ENCODE data around the gene PCLO.
A peak's percentile ranks its signal among the peaks of the same experiment; 100 is the strongest.

The PCLO gene

GRCh38 chr7:82818171-82818570 lies 344.5 kb downstream of the PCLO start:
- DNase-seq = no peak

DNA sequence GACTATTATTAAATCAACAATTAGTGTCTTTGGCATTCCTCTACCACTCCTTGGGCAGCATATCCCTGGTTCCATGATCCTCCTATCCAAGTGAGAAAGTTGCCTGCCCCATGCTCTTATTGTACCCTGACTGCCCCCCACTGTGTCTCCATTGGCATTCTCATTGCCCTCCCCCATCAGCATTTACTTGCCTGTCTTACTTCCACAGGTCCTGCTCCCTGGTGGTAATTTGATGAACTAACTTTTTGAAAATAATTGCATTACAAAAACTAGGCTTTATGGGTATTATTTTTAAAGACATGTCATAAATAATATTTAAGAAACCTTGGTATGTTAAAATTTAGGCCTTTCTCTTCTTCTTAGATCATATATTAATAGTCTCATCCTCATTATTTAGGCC lies 346.4 kb downstream of the PCLO start:
- DNase-seq = peak; percentile 5

DNA sequence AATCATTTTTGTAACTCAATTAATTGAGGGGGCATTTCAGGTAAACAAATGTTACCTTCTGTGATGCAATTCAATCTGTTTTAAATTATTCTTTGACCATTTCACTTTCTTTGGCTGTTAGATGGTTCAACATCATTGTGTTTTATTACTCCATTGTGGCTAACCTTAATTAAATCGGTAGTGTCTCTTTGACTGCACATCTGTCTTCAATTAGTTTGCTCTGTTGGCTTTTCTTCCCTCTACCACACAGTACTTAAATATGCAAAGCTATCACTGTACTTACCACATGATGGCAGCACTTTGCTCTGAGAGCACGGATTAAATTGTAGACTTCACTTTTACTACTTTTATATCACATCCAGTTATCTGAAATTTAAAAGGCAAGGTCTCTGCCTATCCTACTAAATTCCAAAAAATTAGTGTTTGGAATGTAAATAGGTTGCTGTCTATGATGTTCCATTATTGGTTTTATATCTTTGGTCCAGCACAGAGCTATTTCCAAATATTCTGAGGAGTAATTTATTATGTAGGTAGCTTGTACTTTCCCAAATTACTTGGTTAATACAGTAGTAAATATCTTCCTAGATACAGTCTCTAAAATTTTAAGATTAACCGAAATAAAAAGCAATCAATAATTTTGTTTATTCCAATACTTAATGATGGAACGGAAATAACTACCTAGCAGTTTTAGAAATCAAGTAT lies 352.0 kb downstream of the PCLO start:
- peak; percentile 73 for DNase-seq

- no peak for DNase-seq
These were observed 354.1 kb downstream of the PCLO start for GRCh38 chr7:82808633-82809032.

DNA sequence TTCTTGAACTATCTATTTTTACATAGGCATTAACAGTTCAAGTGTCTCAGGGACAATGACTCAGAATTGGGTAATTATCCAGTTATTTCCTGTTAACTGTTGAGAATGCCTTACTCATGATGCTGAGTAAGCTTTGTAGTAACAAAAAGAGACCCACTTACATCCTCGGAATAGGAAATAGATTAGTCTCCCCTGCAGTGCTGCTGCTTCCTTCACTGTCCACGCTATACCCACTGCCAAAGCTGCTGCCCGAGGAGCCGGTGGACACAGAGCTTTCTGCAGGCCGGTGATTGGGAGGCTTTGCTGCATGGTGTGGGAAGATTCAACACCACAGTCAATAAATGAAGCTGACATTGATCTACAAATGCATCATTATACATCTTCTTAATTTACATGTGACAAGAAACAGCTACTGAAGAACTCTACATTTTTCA lies 357.1 kb downstream of the PCLO start:
- DNase-seq = no peak

DNA sequence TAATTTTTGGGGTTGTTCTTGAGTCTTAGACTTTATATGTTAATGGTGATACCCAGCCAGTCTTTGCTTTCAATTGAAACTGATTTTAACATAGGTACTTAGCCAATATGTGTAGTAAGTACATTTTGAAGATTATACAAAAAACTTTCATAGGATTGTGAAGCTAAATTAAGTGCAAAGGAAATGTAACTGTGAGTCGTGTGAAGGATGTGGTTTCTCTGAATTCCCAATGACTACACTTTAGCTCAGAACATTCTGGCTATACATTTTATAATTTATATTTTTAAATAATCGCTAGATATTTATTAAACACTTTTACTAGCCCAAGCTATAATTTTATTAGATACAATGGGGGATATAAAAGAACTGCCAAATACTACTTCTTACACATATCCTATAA lies 359.3 kb downstream of the PCLO start:
- DNase-seq = no peak

- DNase-seq = no peak
These were observed 372.6 kb downstream of the PCLO start for GRCh38 chr7:82789883-82790609.

GRCh38 chr7:82778021-82778420 lies 384.7 kb downstream of the PCLO start:
- no peak for DNase-seq

GRCh38 chr7:82762880-82763279 lies 399.8 kb downstream of the PCLO start:
- DNase-seq = no peak

- DNase-seq = no peak
These were observed 401.9 kb downstream of the PCLO start for GRCh38 chr7:82760831-82761230.

DNA sequence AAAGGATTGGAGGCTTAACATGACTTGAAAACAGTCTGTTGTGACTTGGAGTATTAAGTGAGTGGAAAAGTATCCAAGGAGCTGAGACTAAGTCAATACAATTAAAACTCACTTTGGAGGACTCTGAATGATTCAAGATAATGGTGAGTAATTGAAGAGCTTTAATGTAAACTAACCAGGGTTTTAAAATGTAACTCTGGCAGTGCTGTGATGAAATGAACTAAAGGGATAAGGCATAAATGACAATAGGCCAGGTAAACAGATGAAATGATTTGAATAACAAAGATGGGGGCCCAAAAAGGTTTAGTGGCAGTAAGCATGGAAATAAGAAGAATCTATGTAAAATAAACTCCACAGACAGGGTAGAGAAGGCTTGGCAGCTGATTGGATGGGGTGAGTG lies 402.6 kb downstream of the PCLO start:
- DNase-seq = peak; percentile 26

- DNase-seq = no peak
These were observed 406.8 kb downstream of the PCLO start for GRCh38 chr7:82755705-82756551.

GRCh38 chr7:82750007-82750406 lies 412.7 kb downstream of the PCLO start:
- no peak for DNase-seq

DNA sequence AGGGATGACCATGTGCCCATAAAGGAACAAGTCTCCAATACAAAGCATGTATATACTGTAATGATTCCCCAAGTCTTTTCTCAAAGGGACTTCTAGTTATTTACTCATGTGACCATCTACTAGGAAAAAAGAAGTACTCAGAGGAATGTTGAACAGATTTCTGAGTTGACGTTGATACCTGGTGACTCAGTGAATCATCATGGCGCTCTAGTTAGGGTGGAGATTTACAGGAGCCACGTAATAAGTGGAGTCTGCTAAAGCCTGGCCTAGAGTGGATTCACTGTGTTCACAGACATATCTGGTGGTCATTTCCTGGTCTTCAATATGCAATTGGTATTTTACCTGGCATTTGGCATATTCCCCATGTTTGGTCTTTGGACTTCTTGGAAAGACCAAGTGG lies 416.9 kb downstream of the PCLO start:
- DNase-seq = no peak

DNA sequence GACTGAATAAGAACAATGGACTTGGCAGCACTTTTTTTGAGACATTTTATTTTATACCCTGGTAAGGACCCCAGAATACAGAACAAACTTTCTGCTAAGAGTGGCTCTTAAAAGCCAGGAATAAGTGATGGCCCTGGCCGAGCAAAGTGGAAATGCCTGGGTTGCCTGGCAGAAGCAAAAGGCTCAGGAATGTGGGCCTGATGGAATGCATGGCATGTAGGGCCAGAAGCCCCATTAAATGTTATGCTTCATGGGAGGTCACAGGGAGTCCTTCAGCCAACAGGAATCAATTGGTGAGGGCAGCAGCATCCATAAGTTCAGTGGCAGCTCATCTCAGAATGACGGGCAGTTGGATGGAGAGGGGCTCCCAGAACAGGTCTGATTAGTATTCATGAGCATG lies 417.6 kb downstream of the PCLO start:
- DNase-seq = no peak

DNA sequence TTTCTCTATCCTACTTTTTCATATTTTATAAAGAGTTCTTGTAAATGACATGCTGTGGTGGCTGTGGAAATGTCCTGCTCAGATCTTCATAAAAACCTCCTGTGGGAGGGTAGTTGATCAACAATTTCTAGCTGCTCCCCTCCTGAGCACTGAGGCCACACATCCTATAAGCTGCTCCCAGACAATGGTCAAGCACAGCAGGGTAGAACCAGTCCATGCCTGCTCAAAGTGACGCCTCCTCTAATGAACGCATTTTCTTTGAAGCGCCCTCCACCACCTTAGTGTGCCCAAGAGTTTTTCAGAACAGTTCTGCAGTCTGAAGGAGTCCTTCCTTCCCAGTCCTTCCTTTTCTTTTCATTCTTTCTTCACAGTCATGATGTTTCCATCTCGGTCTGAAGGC lies 420.5 kb downstream of the PCLO start:
- no peak for DNase-seq

DNA sequence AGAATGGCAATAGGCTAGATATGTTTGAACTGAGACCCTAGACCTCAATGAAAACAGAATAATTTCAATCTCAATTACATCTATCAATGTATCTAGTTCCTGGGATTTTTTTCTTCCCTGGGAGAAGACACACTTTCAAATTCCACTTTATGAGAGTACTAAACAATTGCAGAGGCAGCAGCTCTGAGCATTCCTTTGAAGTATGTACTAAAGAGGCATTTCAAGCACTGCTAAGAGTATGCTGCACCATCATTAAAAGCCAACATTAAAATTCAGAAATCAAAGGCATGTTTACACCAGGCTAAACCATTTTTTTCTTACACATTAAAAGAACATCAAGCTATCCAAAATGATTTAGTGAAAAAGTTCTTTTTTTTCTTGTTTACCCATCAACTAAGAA lies 421.2 kb downstream of the PCLO start:
- DNase-seq = no peak

DNA sequence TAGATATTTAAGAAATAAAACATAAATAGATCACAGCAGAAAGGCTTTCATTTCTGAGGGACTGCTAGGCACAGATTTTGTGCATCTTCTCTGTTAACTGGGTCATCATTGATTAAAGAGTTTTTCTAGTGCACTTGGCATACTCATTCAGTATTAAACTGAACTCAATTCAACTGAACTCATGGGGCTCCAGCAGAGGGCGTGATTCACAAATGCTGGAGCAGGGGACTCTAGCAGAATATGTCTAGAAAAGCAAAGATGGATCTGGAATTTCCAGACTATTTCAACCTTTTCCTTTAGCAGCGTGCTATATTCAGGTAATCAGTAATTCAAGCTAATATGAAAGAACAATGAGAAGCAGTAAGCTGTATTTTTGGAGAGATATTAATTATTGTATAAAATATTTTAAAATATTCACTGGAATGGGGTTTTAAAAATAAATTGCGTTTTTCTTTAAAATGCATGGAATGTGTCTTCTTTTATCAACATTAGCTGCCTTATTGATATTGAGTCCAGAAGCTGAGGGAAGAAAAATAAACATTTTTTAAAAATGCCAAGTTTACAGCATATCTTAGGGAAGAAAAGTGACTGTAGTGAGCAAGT lies 422.3 kb downstream of the PCLO start:
- peak; percentile 83 for DNase-seq

DNA sequence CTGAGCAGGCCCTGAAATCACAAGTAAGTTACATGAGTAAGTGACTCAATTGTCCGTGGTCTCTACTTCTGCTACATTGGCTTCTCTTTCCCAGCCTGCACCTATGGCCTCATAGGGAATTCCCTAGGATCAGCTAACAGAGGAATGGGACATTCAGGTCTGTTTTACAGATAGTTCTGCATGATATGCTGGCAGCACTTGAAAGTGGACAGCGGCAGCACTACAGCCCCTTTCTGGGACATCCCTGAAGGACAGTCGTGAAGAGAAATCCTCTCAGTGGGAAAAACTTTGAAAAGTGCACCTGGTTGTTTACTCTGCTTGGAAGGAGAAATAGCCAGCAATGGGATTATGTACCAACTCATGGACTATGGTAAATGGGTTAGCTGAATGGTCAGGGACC lies 426.1 kb downstream of the PCLO start:
- DNase-seq = no peak

- DNase-seq = no peak
These were observed 430.0 kb downstream of the PCLO start for GRCh38 chr7:82732677-82733076.

GRCh38 chr7:82729172-82730030 lies 433.3 kb downstream of the PCLO start:
- peak; percentile 67 for DNase-seq

Data from NCI-H82 (cell line).